ENCODE data around the gene RARS2.
"Not testable (repeated sequence)": the region's sequence is repeated elsewhere in the genome, so short reads cannot be mapped to it uniquely, and the experiment has no call there.

GRCh38 chr6:87613018-87613417 is 23.2 kb upstream of the RARS2 start:
- TF ChIP-seq POLR2A (IDR thresholded peaks at IDR 0.05; ENCODE audit: low read length); CTCF (IDR thresholded peaks at IDR 0.05); REST (IDR thresholded peaks at IDR 0.05); MAZ (IDR thresholded peaks at IDR 0.05; ENCODE audit: borderline replicate concordance, low read depth, low read length); ELK1 (IDR thresholded peaks at IDR 0.05; ENCODE audit: low read depth, low read length); USF2 (IDR thresholded peaks at IDR 0.05); CBX2 (IDR thresholded peaks at IDR 0.05; ENCODE audit: borderline replicate concordance, low read depth); ZFP36 (IDR thresholded peaks at IDR 0.05; ENCODE audit: borderline replicate concordance, partially characterized antibody); EP300 (IDR thresholded peaks at IDR 0.05); MAFK (IDR thresholded peaks at IDR 0.05; ENCODE audit: partially characterized antibody); PBX3 (IDR thresholded peaks at IDR 0.05); CHD2 (IDR thresholded peaks at IDR 0.05; ENCODE audit: low read length, partially characterized antibody); MAX (IDR thresholded peaks at IDR 0.05): not testable (repeated sequence)

All from A549 (cell line).